Adipocyte (in vitro differentiated cells): Measurements from ENCODE around the gene AZGP1.
"Not testable (repeated sequence)": the region's sequence is repeated elsewhere in the genome, so short reads cannot be mapped to it uniquely, and the experiment has no call there.

Experiments used
- DNase-seq: peaks from one replicate; pipeline ENCODE4 v3.0.0-alpha.2; 2015; ENCODE audit warnings: low read depth
- H3K27me3 ChIP-seq: replicated peaks from 2 replicates; pipeline ENCODE4 v1.7.0; 2013; ENCODE audit warnings: mild to moderate bottlenecking, low read length, moderate library complexity; ENCODE audit not compliant: control insufficient read depth, insufficient read depth
- H3K36me3 ChIP-seq: 2 replicates; pipeline ENCODE4 v1.7.0; 2013; ENCODE audit warnings: low read length, mild to moderate bottlenecking, moderate library complexity; ENCODE audit not compliant: control insufficient read depth, insufficient read depth, severe bottlenecking
- H3K4me1 ChIP-seq: 2 replicates; pipeline ENCODE4 v1.7.0; 2013; ENCODE audit warnings: mild to moderate bottlenecking, low read length, moderate library complexity; ENCODE audit not compliant: control insufficient read depth, insufficient read depth
- H3K4me3 ChIP-seq: 2 replicates; pipeline ENCODE4 v1.7.0; 2013; ENCODE audit warnings: mild to moderate bottlenecking, low read length, moderate library complexity
- H3K9ac ChIP-seq: 2 replicates; pipeline ENCODE4 v1.7.0; 2013; ENCODE audit warnings: mild to moderate bottlenecking, low read length, moderate library complexity
- H3K9me3 ChIP-seq: 2 replicates; pipeline ENCODE4 v1.7.0; 2013; ENCODE audit warnings: mild to moderate bottlenecking, low read length, moderate library complexity; ENCODE audit not compliant: control insufficient read depth

AZGP1 gene

GRCh38 chr7:100013328-100013676 lies 37.5 kb upstream of the AZGP1 start:
- Histone ChIP-seq H3K4me3 (no peak overlapping the region), H3K27me3 (peaks cover 10% of the 10 kb centered on the region), H3K9me3 (no peaks in the 10 kb centered on the region), H3K36me3 (no peaks in the 10 kb centered on the region), H3K4me1 (peaks cover 23% of the 10 kb centered on the region), H3K9ac (no peak overlapping the region)
- DNase-seq, result no peak

DNA sequence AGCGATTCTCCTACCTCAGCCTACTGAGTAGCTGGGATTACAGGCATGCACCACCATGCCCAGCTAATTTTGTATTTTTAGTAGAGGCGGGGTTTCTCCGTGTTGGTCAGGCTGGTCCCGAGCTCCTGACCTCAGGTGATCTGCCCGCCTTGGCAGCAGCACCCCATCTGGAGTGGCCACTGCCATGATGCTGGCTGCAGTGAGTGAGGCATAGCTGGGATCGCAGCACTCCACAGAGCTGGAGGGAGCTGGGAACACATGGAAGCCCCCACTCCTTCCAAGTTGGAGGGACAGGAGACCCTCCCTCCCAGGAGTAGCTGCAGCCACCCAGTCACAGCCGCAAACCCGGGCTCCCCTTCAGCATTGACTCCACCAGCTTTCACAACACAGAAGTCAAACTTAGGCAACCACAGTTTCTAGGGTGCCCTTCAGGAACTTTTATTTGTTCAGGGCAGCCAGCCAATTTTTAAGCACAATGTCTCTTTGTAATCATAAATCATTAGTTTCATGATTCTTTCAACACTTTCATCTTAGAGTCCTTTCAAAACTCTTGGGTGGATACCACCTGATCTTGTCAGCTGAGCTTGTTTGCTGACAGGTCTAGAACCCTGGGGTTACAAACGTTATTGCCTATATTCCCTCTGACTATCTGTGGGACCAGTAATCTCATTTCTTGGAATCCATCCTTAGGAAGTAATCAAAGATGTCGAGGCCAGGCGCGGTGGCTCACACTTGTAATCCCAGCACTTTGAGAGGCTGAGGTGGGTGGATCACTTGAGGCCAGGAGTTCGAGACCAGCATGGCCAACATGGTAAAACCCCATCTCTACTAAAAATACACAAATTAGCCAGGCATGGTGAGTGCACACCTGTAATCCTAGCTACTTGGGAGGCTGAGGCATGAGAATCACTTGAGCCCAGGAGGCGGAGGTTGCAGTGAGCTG lies 36.8 kb upstream of the AZGP1 start:
- H3K36me3 ChIP-seq, DNase-seq, H3K4me3 ChIP-seq, H3K9me3 ChIP-seq, H3K9ac ChIP-seq: not testable (repeated sequence)
- Histone ChIP-seq H3K27me3 (peaks cover 10% of the 10 kb centered on the region), H3K4me1 (peaks cover 17% of the 10 kb centered on the region)

GRCh38 chr7:100011516-100011915 lies 35.7 kb upstream of the AZGP1 start:
- H3K9me3 ChIP-seq, result no peaks in the 10 kb centered on the region
- H3K4me1 ChIP-seq, result peaks cover 6% of the 10 kb centered on the region
- H3K36me3 ChIP-seq, result no peaks in the 10 kb centered on the region
- H3K9ac ChIP-seq, result no peak overlapping the region
- H3K27me3 ChIP-seq, result peaks cover 10% of the 10 kb centered on the region
- no peak overlapping the region for H3K4me3 ChIP-seq
- DNase-seq, result no peak

DNA sequence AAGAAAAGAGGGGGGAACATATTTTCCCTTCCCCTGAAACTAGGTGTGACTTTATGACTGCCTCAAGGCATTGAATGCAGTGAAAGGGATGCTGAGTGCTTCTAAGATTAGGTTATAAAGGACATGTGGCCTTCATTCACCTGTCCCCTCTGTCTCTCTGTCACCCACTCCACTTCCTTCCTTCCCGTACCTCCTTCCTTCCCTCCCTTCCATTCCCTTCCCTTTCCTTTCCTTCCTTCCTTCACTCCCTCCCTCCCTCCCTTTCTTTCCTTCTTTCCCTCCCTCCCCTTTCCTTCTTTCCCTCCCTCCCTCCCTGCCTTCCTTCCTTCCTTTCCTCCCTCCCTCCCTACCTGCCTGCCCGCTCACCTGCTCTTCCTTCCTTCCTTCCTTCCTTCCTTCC lies 35.1 kb upstream of the AZGP1 start:
- DNase-seq, result no peak
- H3K36me3 ChIP-seq, result no peaks in the 10 kb centered on the region
- H3K9me3 ChIP-seq, result no peaks in the 10 kb centered on the region
- peaks cover 5% of the 10 kb centered on the region for H3K4me1 ChIP-seq
- H3K27me3 ChIP-seq, result peaks cover 10% of the 10 kb centered on the region
- no peak overlapping the region for H3K4me3 ChIP-seq
- H3K9ac ChIP-seq, result no peak overlapping the region

GRCh38 chr7:100009952-100010351 lies 34.1 kb upstream of the AZGP1 start:
- H3K4me1 ChIP-seq, H3K9me3 ChIP-seq, DNase-seq: not testable (repeated sequence)

DNA sequence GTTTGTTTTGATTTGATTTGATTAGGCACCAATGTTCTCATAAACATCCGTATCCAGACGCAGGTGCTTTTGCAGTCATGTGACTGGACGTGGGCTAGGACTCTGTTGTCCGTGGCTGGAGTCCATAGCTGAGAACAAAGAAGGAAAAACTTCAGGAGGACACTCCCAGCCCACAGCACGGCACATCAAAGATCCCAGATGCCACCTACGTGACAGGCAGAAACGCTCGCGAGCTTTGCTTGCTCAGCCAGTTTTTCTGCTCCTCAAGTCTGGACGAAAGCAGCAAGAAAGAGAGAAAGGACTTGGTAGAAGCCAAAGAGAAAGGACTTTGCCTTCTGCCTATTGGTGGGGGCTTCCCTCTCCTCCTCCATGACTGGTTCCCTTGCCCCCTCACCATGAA lies 32.7 kb upstream of the AZGP1 start:
- no peaks in the 10 kb centered on the region for H3K36me3 ChIP-seq
- H3K27me3 ChIP-seq, result peaks cover 10% of the 10 kb centered on the region
- peaks cover 5% of the 10 kb centered on the region for H3K4me1 ChIP-seq
- H3K9me3 ChIP-seq, result no peaks in the 10 kb centered on the region
- H3K4me3 ChIP-seq, result no peak overlapping the region
- H3K9ac ChIP-seq, result no peak overlapping the region
- DNase-seq, result no peak

More at GRCh38 chr7:100009952-100010351, 34.1 kb upstream of the AZGP1 start:
- not testable (repeated sequence) for H3K9ac ChIP-seq, H3K36me3 ChIP-seq, H3K4me3 ChIP-seq
- H3K27me3 ChIP-seq, result peaks cover 10% of the 10 kb centered on the region

DNA sequence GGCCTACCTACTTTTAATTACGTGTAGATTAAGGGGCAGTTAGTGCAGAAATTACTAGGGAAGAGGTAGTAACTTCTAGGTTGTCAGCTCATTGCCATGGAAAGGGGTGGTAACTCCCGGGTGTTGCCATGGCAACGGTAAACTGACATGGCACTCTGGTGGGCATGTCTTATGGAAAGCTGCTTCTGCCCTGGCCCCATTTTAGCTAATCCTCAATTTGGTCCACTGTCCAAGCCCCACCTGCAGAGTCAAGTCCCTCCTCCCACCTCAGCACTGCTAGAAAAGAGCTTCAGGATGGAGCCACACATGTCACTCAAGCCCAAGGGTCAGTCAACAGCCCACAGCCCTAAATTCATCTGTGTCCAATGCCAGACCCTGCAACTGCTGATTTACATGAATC lies 32.1 kb upstream of the AZGP1 start:
- DNase-seq, result no peak
- peaks cover 5% of the 10 kb centered on the region for H3K4me1 ChIP-seq
- peaks cover 10% of the 10 kb centered on the region for H3K27me3 ChIP-seq
- no peaks in the 10 kb centered on the region for H3K36me3 ChIP-seq
- no peak overlapping the region for H3K9ac ChIP-seq
- H3K4me3 ChIP-seq, result no peak overlapping the region
- H3K9me3 ChIP-seq, result no peaks in the 10 kb centered on the region

GRCh38 chr7:100003711-100004661 lies 28.2 kb upstream of the AZGP1 start:
- no peaks in the 10 kb centered on the region for H3K9me3 ChIP-seq
- peaks cover 4% of the 10 kb centered on the region for H3K27me3 ChIP-seq
- H3K36me3 ChIP-seq, result no peaks in the 10 kb centered on the region
- no peak overlapping the region for H3K4me3 ChIP-seq
- H3K9ac ChIP-seq, result no peak overlapping the region
- H3K4me1 ChIP-seq, result no peaks in the 10 kb centered on the region
- DNase-seq, result no peak

- Histone ChIP-seq H3K36me3 (no peaks in the 10 kb centered on the region), H3K9ac (no peak overlapping the region), H3K4me1 (peaks cover 3% of the 10 kb centered on the region), H3K9me3 (no peaks in the 10 kb centered on the region), H3K4me3 (no peak overlapping the region), H3K27me3 (no peaks in the 10 kb centered on the region)
- no peak for DNase-seq
These were observed 24.4 kb upstream of the AZGP1 start for GRCh38 chr7:100000239-100000638.

- H3K36me3 ChIP-seq, result no peaks in the 10 kb centered on the region
- peak overlapping the region; percentile 74 for H3K4me3 ChIP-seq
- H3K4me1 ChIP-seq, result peaks cover 7% of the 10 kb centered on the region
- H3K27me3 ChIP-seq, result no peaks in the 10 kb centered on the region
- H3K9ac ChIP-seq, result peak overlapping the region; percentile 82
- no peaks in the 10 kb centered on the region for H3K9me3 ChIP-seq
- no peak for DNase-seq
These were observed 21.8 kb upstream of the AZGP1 start for GRCh38 chr7:99997545-99998137.
